ENCODE measurements around the gene TBC1D12.

GRCh38 chr10:94443549-94443948 is 41.2 kb downstream of the TBC1D12 start:
- TF ChIP-seq CTCF (IDR thresholded peaks at IDR 0.05; ENCODE audit: low read length) (no peak), EZH2 (optimal IDR thresholded peaks at IDR 0.05; ENCODE audit: low read depth, low read length) (no peak)

Measured in MM.1S (cell line).